HG02973 (cell line): ENCODE data around the gene TPRN.

Experiments used
- ATAC-seq: cut with Tn5 transposase; IDR thresholded peaks from one replicate; pipeline ENCODE4 v1.9.1; 2021; ENCODE audit warnings: moderate library complexity; ENCODE audit not compliant: unreplicated experiment

TPRN gene

DNA sequence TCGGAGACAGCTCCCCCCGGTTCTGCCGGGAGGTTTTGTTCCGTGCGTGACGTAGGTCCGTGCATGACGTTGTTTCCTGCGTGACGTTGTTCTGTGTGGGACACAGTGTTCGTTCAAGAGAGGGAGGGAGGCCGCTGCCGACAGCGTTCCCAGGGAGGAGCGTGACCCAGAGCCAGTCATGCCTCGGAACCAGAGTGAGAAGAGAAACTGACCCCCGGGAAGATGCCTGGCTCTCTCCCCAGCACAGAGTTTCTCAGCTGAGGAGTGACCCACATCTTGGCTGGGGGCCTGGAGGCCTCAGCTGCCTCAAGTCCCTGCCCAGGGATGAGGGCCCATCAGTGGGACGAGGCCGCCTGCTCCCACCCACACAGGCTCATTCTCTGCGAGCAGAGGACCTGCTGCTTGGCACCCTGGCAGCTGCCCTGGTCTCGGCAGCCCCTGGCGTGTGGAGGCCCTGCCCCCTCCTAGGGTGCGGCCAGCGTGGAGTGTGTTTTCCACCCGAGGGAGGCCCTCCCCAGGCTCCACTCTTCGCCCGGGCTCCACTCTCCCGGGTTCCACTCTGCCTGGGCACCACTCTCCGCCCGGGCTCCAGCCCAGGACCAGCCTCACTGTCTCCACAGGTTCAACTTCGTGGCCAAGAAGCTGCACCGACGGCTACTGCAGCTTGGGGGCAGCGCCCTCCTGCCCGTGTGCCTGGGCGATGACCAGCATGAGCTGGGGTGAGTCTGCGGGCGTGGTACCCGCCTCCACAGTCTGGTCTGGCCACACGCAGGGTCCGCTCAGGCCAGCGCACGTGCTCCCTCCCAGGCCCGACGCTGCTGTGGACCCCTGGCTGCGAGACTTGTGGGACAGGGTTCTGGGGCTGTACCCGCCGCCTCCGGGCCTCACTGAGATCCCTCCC lies 12.9 kb upstream of the TPRN start:
- ATAC-seq = no peak

- ATAC-seq = no peak
Observed at GRCh38 chr9:137212520-137212919, 12.0 kb upstream of the TPRN start.

GRCh38 chr9:137211532-137211931 lies 11.0 kb upstream of the TPRN start:
- ATAC-seq = no peak

DNA sequence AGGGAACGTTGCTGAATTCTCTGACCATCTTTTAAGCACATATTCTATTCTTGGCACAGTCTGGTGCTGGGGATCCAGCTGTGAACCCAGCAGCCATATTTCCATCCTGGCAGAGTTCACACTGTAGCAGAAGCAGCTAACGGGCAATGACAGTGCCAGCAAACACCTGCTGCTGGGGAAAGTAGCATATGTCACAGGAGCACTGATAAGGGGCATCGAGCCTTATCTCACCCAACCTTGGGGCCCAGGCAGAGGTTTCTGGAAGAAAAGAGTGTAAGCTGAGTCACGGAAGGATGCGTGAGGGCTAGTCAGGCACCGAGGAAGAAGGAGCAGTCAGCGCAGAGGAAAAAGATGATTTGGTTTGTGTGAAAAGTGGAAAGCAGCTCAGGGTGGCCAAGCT lies 6.1 kb upstream of the TPRN start:
- no peak for ATAC-seq

DNA sequence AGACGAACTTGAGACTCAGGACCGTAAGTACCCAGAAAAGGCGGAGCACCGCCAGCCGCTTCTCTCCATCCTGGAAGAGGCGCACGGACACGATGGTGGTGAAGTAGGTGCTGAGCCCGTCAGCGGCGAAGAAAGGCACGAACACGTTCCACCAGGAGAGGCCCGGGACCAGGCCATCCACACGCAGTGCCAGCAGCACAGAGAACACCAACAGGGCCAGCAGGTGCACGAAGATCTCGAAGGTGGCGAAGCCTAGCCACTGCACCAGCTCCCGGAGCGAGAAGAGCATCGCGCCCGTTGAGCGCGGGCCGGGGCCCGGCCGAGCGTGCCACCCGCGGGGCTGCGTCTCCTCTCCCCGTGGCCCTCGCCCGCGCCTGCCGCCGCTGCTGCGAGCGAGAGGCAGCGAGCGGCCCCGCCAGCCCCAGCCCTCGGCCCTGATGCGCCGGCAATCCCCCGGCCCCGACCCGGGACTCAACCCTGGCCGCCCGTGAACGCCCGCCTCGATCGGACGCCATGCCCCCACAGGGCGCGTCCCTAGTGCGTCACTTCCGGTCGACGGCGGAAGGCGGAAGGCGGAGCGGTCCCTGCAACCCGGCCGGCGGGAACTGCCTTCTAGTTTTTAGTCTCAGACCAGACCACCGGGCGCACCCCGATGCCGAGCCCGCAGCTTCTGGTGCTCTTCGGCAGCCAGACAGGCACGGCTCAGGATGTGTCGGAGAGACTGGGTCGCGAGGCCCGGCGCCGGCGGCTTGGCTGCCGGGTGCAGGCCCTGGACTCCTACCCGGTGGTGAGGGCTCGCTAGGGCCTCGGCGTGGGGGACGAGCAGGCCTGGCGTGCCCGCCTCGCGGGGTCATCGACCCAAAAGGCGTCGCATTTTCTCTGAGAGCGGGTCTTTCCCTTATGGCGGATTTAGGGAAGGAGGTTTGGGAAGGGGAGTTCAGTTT lies 4.9 kb upstream of the TPRN start, which contains the start of the genes NDOR1 and TMEM203:
Gene NDOR1, plus strand, starts transcription at position 575 of the 944 bp plus-strand sequence. Its CDS starts 78 bp downstream, at position 653.
Gene TMEM203, minus strand, starts transcription at position 523 of the 944 bp plus-strand sequence. Its CDS starts 234 bp downstream, at position 289.
- ATAC-seq = peak; percentile 39

- no peak for ATAC-seq
Observed at GRCh38 chr9:137204731-137205125, 4.2 kb upstream of the TPRN start.

- no peak for ATAC-seq
Observed at GRCh38 chr9:137202966-137203365, 2.4 kb upstream of the TPRN start.

GRCh38 chr9:137201205-137201868 lies 796 bp upstream of the TPRN start:
- ATAC-seq = no peak

- ATAC-seq = no peak
Observed at GRCh38 chr9:137199411-137200121, 975 bp downstream of the TPRN start.

DNA sequence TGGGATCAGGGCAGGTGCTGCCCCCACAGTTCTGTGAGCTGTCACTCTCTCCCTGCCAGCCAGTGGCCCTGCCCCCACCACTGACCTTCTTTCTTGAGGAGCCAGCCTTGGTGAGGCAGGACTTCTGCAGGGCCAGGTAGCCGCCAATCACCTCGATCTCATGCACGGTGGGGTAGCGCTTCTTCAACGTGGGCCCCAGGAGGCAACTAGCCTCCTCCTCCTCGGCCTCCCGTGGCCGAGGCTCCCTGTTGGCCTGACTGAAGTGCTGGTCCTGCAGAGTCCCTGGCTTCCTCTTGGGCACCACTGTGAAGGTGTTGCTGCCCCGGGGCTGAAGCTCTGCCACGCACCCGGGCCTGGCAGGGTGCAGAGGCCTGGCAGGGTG lies 1.6 kb downstream of the TPRN start:
- ATAC-seq = no peak

- ATAC-seq = no peak
Observed at GRCh38 chr9:137198051-137198901, 2.3 kb downstream of the TPRN start.

- ATAC-seq = no peak
Observed at GRCh38 chr9:137195525-137196220, 4.9 kb downstream of the TPRN start.

- ATAC-seq = no peak
Observed at GRCh38 chr9:137194909-137195308, 5.6 kb downstream of the TPRN start.

GRCh38 chr9:137194388-137194787 lies 6.2 kb downstream of the TPRN start:
- ATAC-seq = no peak

GRCh38 chr9:137193771-137194170 lies 6.8 kb downstream of the TPRN start:
- ATAC-seq = no peak

DNA sequence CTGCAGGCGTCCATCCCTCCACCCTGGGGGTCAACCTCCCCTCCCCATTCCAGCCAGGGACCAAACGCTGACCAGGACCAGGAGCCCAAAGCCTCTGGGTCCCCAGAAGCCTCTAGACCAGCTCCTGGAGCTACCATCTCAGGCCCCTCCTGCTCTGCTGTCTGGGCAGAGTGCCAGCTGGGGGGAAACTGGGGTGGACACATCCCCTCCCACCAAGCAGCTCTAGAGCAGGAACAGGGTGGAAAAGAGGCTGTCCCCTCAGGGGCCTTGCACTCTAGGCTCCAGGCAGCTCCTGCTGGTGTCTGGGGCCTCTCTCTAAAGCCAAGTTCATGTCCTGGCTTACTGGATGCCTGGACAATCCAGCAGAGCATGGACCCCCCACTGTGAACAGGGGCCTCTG lies 7.7 kb downstream of the TPRN start:
- no peak for ATAC-seq

- ATAC-seq = no peak
Observed at GRCh38 chr9:137192448-137192780, 8.1 kb downstream of the TPRN start.

GRCh38 chr9:137191691-137192447 lies 8.7 kb downstream of the TPRN start:
- no peak for ATAC-seq
